Osteoblast (primary cell): ENCODE measurements around the gene INTS14. TPM values are rescaled to one million over a fixed set of nuclear protein-coding genes. Genes with fewer than 3 reads are reported as not detected.
A peak's percentile ranks its signal among the peaks of the same experiment; 100 is the strongest.

ENCODE experiments used
- DNase-seq: peaks from one replicate; pipeline ENCODE4 v3.0.0; 2011; ENCODE audit warnings: low spot score, mixed read lengths; ENCODE audit not compliant: insufficient read length; ENCODE audit errors: missing footprints
- H2AFZ ChIP-seq: 2 replicates; pipeline ENCODE4 v1.6.0; 2011; ENCODE audit warnings: mild to moderate bottlenecking, low read length
- H3K27ac ChIP-seq: 2 replicates; pipeline ENCODE4 v1.5.1; 2011; ENCODE audit warnings: mild to moderate bottlenecking, low read depth, low read length, moderate library complexity
- H3K27me3 ChIP-seq: 2 replicates; pipeline ENCODE4 v1.6.0; 2012; ENCODE audit warnings: mild to moderate bottlenecking, control low read depth, inconsistent platforms, low read length, moderate library complexity; ENCODE audit not compliant: insufficient read depth
- H3K36me3 ChIP-seq: 2 replicates; pipeline ENCODE4 v1.5.1; 2011; ENCODE audit warnings: mild to moderate bottlenecking, low read length, control low read depth, moderate library complexity; ENCODE audit not compliant: insufficient read depth
- H3K4me1 ChIP-seq: 2 replicates; pipeline ENCODE4 v1.5.1; 2011; ENCODE audit warnings: mild to moderate bottlenecking, low read length, control low read depth, moderate library complexity; ENCODE audit not compliant: insufficient read depth
- H3K4me2 ChIP-seq: 2 replicates; pipeline ENCODE4 v1.6.0; 2011; ENCODE audit warnings: mild to moderate bottlenecking, low read length; ENCODE audit not compliant: insufficient read depth
- H3K4me3 ChIP-seq: fragments of 200-600 bp; sonication (generic); 3 replicates; pipeline ENCODE4 v1.5.1; 2012; ENCODE audit warnings: mild to moderate bottlenecking, low read length, inconsistent platforms; ENCODE audit not compliant: insufficient read depth
- H3K79me2 ChIP-seq: 2 replicates; pipeline ENCODE4 v1.6.0; 2012; ENCODE audit warnings: mild to moderate bottlenecking, low read length, control low read depth, inconsistent platforms; ENCODE audit not compliant: insufficient read depth
- H3K9me3 ChIP-seq: 2 replicates; pipeline ENCODE4 v1.5.1; 2011; ENCODE audit warnings: low read depth, low read length, control low read depth
- H4K20me1 ChIP-seq: 2 replicates; pipeline ENCODE4 v1.6.0; 2012; ENCODE audit warnings: mild to moderate bottlenecking, low read length, control low read depth; ENCODE audit not compliant: insufficient read depth
- total RNA-seq: library from RNA; depleted of rRNA; stranded (reverse); fragments of >200 nt; gene quantifications from 2 replicates; pipeline ENCODE4 v1.2.3, GENCODE V29; 2012
- TF ChIP-seq, protein P1 (sequence below): IDR thresholded peaks from 2 replicates; pipeline ENCODE4 v1.5.1; 2011; ENCODE audit warnings: mild to moderate bottlenecking, low read depth, low read length, moderate library complexity; ENCODE audit errors: extremely low read depth

INTS14 gene
- 31.5 and 35.4 TPM in 2 replicates for total RNA-seq

DNA sequence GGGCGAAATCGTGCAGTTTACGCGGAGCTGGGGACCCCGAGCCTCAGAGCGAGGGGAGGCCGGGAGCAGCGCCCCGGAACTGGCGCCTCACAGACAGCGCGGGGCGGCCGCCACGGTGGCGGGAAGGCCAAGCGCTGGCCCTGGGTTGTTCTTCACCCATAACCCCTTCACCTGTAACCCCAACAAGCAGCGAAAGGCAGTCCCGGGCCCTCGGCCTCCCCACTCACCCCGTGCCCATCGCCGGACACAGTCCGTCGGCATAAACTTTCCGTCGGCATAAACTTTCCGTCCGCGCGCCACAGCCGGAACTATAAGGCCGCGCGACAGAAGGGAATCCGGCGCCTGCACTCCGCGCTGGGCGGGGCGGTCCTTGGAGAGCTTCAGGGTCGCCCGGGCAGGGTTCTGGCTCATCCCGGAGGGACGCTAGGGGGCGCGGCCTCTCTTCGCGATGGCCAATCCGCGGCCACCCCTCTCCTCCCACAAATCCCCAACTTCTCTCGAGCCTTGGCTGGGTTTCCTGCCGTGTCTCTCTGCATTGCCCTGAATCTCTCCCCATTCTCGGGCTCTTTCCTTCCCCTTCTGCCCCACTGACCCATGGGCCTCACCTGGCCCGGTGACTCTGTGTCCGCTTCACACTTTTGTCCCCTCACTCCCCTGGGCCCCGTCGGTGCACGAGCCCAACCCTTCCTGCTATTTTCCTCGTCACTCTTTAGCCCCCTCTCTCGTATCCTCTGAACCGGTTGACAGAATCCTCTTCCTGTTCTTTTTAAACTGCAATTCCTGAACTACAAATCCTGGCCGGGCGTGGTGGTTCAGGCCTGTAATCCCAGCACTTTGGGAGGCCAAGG lies at the start of gene INTS14:
INTS14 (minus strand) TSS at position 261 of the 848 bp plus-strand sequence. CDS start 3,751 bp downstream, outside the sequence.
- DNase-seq, result peak; percentile 96
- Histone ChIP-seq H3K4me2 (peak within 1 kb of the TSS; percentile 96), H3K27ac (peak within 1 kb of the TSS; percentile 96), H2AFZ (peak within 1 kb of the TSS; percentile 99), H3K4me1 (peaks cover 24% of the 10 kb centered on the region), H3K4me3 (peak within 1 kb of the TSS; percentile 92), H4K20me1 (no peaks in the 10 kb centered on the region), H3K36me3 (peaks cover 7% of the 10 kb centered on the region), H3K9me3 (no peaks in the 10 kb centered on the region), H3K27me3 (no peaks in the 10 kb centered on the region), H3K79me2 (peaks cover 49% of the 10 kb centered on the region)
- TF ChIP-seq, protein P1, sequence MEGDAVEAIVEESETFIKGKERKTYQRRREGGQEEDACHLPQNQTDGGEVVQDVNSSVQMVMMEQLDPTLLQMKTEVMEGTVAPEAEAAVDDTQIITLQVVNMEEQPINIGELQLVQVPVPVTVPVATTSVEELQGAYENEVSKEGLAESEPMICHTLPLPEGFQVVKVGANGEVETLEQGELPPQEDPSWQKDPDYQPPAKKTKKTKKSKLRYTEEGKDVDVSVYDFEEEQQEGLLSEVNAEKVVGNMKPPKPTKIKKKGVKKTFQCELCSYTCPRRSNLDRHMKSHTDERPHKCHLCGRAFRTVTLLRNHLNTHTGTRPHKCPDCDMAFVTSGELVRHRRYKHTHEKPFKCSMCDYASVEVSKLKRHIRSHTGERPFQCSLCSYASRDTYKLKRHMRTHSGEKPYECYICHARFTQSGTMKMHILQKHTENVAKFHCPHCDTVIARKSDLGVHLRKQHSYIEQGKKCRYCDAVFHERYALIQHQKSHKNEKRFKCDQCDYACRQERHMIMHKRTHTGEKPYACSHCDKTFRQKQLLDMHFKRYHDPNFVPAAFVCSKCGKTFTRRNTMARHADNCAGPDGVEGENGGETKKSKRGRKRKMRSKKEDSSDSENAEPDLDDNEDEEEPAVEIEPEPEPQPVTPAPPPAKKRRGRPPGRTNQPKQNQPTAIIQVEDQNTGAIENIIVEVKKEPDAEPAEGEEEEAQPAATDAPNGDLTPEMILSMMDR, result peak; percentile 45

GRCh38 chr15:65659502-65660052 lies 48.6 kb upstream of the INTS14 start:
- DNase-seq, result no peak
- Histone ChIP-seq H3K27me3 (no peaks in the 10 kb centered on the region), H4K20me1 (no peaks in the 10 kb centered on the region), H3K4me1 (no peaks in the 10 kb centered on the region), H3K27ac (no peak overlapping the region), H3K4me2 (no peak overlapping the region), H3K79me2 (no peaks in the 10 kb centered on the region), H3K4me3 (no peak overlapping the region), H3K36me3 (peaks cover 13% of the 10 kb centered on the region), H2AFZ (no peak overlapping the region), H3K9me3 (no peaks in the 10 kb centered on the region)
- TF ChIP-seq, protein P1, result no peak

DNA sequence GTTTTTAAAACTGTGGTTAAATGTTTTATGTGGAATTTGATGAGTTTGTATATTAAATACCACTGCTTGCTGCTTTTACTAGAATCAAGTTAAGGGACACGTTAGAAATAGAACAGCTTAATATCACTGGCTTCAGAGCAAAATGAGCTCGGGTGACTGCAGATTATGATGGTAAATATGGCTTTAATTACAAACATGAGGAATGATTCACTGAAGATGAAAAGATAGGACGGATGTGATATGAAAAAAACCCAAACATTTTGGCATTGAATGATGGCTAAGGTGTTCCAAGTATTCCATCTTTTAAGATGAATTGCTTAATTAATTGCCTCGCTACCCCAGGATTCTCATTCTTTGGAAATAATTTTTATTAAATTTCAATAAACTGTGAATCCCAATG lies 44.5 kb upstream of the INTS14 start:
- Histone ChIP-seq H3K4me3 (no peak overlapping the region), H3K27me3 (no peaks in the 10 kb centered on the region), H3K79me2 (no peaks in the 10 kb centered on the region), H4K20me1 (no peaks in the 10 kb centered on the region), H3K4me2 (no peak overlapping the region), H3K9me3 (no peaks in the 10 kb centered on the region), H3K36me3 (peaks cover 9% of the 10 kb centered on the region), H3K27ac (no peak overlapping the region), H3K4me1 (peaks cover 15% of the 10 kb centered on the region), H2AFZ (no peak overlapping the region)
- TF ChIP-seq, protein P1, result no peak
- no peak for DNase-seq

DNA sequence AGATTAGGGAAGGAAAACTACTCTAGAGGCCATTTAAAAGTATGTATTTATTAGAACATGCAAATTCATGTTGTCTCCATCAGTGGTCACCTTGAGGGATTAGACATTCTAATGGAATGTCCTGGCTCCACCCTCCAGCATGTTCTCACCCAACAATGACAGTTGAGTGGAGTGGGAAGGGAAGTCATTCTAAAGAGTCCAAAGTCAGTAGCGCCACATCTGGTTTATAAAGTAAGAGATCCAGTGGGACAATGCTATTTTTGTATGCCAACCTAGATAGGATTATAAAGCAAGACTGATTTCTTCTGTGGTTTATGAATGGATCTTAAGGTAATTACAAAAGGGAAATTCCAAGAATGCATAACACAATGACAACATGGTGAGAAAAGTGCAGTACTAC lies 44.1 kb upstream of the INTS14 start:
- peaks cover 9% of the 10 kb centered on the region for H3K36me3 ChIP-seq
- no peaks in the 10 kb centered on the region for H4K20me1 ChIP-seq
- H3K79me2 ChIP-seq, result no peaks in the 10 kb centered on the region
- H3K27me3 ChIP-seq, result no peaks in the 10 kb centered on the region
- H3K4me3 ChIP-seq, result no peak overlapping the region
- H3K4me1 ChIP-seq, result peaks cover 15% of the 10 kb centered on the region
- DNase-seq, result no peak
- no peak overlapping the region for H3K4me2 ChIP-seq
- no peaks in the 10 kb centered on the region for H3K9me3 ChIP-seq
- TF ChIP-seq, protein P1, result no peak
- H2AFZ ChIP-seq, result no peak overlapping the region
- no peak overlapping the region for H3K27ac ChIP-seq
